ENCODE results near the gene KBTBD13.
"Not testable (repeated sequence)": the region's sequence is repeated elsewhere in the genome, so short reads cannot be mapped to it uniquely, and the experiment has no call there.

The KBTBD13 gene

GRCh38 chr15:65068403-65068788, 8.2 kb upstream of the KBTBD13 start:
- TF ChIP-seq CTCF (IDR thresholded peaks at IDR 0.05; ENCODE audit: low read depth, low read length): no peak
- in situ Hi-C loops (cut with HindIII; ENCODE audit: low sequenced_read_pairs): no loop called here
- no peak overlapping the region for H3K4me3 ChIP-seq (ENCODE audit: low read depth, low read length)

GRCh38 chr15:65069179-65069578, 7.4 kb upstream of the KBTBD13 start:
- H3K4me3 ChIP-seq (ENCODE audit: low read depth, low read length): no peak overlapping the region
- in situ Hi-C loops (cut with HindIII; ENCODE audit: low sequenced_read_pairs): no loop called here
- TF ChIP-seq CTCF (IDR thresholded peaks at IDR 0.05; ENCODE audit: low read depth, low read length): no peak
- DNase-seq (ENCODE audit: low read depth, low spot score): peak; percentile 82

More at GRCh38 chr15:65068403-65068788, 8.2 kb upstream of the KBTBD13 start:
- DNase-seq (ENCODE audit: low read depth, low spot score): no peak

GRCh38 chr15:65069779-65070546, 6.6 kb upstream of the KBTBD13 start:
- in situ Hi-C loops (cut with HindIII; ENCODE audit: low sequenced_read_pairs): no loop called here
- TF ChIP-seq CTCF (IDR thresholded peaks at IDR 0.05; ENCODE audit: low read depth, low read length): no peak
- DNase-seq (ENCODE audit: low read depth, low spot score): no peak
- no peak overlapping the region for H3K4me3 ChIP-seq (ENCODE audit: low read depth, low read length)

DNA sequence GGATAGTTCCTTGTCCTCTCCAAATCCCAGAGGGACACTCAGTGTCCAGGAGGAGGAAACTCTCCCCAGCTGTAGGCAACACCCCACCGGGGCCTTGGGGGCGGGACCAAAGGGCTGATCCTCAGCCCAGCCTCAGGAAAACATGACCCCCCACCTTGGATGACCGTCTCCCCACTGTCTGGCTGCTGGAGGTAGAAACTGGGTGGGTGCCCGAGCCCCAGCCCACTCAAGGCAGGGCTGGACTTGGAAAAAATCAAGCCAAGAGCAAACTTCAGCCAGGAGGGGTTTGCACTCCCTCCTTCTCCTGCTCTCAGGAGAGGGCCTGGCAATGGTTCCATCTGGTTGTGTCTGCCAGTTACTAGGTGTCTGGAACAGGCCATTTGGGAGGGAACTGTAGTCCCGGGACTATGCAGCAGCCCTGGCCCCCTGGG, 5.2 kb upstream of the KBTBD13 start:
- no peak overlapping the region for H3K4me3 ChIP-seq (ENCODE audit: low read depth, low read length)
- DNase-seq (ENCODE audit: low read depth, low spot score): no peak
- no peak for TF ChIP-seq CTCF (IDR thresholded peaks at IDR 0.05; ENCODE audit: low read depth, low read length)
- in situ Hi-C loops (cut with HindIII; ENCODE audit: low sequenced_read_pairs): no loop called here

- DNase-seq (ENCODE audit: low read depth, low spot score): no peak
- H3K4me3 ChIP-seq (ENCODE audit: low read depth, low read length): no peak overlapping the region
- in situ Hi-C loops (cut with HindIII; ENCODE audit: low sequenced_read_pairs): no loop called here
- no peak for TF ChIP-seq CTCF (IDR thresholded peaks at IDR 0.05; ENCODE audit: low read depth, low read length)
Observed at GRCh38 chr15:65072027-65072426, 4.5 kb upstream of the KBTBD13 start.

DNA sequence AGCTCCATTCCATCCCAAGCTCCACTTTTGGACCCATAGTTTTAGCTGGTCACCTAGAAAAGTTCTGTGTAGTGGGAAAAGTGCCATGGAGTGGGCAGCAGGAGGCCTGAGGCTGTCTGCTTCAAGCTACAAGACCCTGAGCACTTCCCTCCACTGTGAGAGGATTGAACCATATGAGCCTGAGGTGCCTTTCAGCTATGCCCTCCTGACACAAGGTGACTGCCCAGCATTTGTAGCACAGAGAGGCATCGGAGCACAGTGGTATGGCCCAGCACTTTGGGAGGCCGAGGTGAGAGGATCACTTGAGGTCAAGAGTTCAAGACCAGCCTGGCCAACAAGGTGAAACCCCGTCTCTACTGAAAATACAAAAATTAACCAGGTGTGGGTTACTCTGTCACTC, 3.9 kb upstream of the KBTBD13 start:
- no peak for TF ChIP-seq CTCF (IDR thresholded peaks at IDR 0.05; ENCODE audit: low read depth, low read length)
- no peak for DNase-seq (ENCODE audit: low read depth, low spot score)
- H3K4me3 ChIP-seq (ENCODE audit: low read depth, low read length): no peak overlapping the region
- in situ Hi-C loops (cut with HindIII; ENCODE audit: low sequenced_read_pairs): no loop called here

GRCh38 chr15:65074946-65075345, 1.6 kb upstream of the KBTBD13 start:
- DNase-seq (ENCODE audit: low read depth, low spot score); H3K4me3 ChIP-seq (ENCODE audit: low read depth, low read length); in situ Hi-C loops (cut with HindIII; ENCODE audit: low sequenced_read_pairs): not testable (repeated sequence)

GRCh38 chr15:65075607-65076395, 745 bp upstream of the KBTBD13 start:
- H3K4me3 ChIP-seq (ENCODE audit: low read depth, low read length); DNase-seq (ENCODE audit: low read depth, low spot score); in situ Hi-C loops (cut with HindIII; ENCODE audit: low sequenced_read_pairs): not testable (repeated sequence)
